Measurements from ENCODE around the gene PPY. TPM values are rescaled to one million over a fixed set of nuclear protein-coding genes. Genes with fewer than 3 reads are reported as not detected.

Gene PPY
- total RNA-seq, 1 experiment from 2014 or later: not detected

- Histone ChIP-seq H3K27ac (ENCODE audit: insufficient read length, low read depth, low read length) (no peak overlapping the region), H3K9me3 (ENCODE audit: control insufficient read depth, low read depth, low read length) (no peaks in the 10 kb centered on the region), H3K4me1 (ENCODE audit: insufficient read depth, low read length) (no peaks in the 10 kb centered on the region), H3K23me2 (ENCODE audit: insufficient read length, low read depth, low read length, poor library complexity, severe bottlenecking) (peaks cover 15% of the 10 kb centered on the region), H2BK20ac (ENCODE audit: low read depth, low read length, poor library complexity, severe bottlenecking) (no peak overlapping the region), H2BK5ac (ENCODE audit: insufficient read length, low read length) (no peak overlapping the region), H3K23ac (ENCODE audit: insufficient read length, low read depth, low read length) (no peak overlapping the region), H3K56ac (ENCODE audit: insufficient read length, low read depth, low read length) (no peak overlapping the region), H2AK5ac (ENCODE audit: insufficient read length, low read length) (no peak overlapping the region), H3K18ac (ENCODE audit: insufficient read length, low read depth, low read length) (no peak overlapping the region), H3K4me2 (ENCODE audit: insufficient read depth, insufficient read length, low read length) (no peak overlapping the region), H3K4ac (ENCODE audit: low read depth, low read length) (no peak overlapping the region), H3K79me1 (ENCODE audit: insufficient read depth, low read depth, low read length, poor library complexity, severe bottlenecking) (no peaks in the 10 kb centered on the region), H3K27me3 (ENCODE audit: insufficient read depth, low read length) (no peaks in the 10 kb centered on the region; the same call in 1 of the 2 replicates), H2BK12ac (ENCODE audit: insufficient read length, low read depth, low read length) (no peak overlapping the region), H2AFZ (ENCODE audit: low read length) (no peak overlapping the region), H2BK15ac (ENCODE audit: low read depth, low read length) (no peak overlapping the region), H3K14ac (ENCODE audit: insufficient read depth, low read length) (no peak overlapping the region), H4K91ac (ENCODE audit: insufficient read length, low read depth, low read length) (no peak overlapping the region), H3T11ph (ENCODE audit: low read length) (no peak overlapping the region), H2BK120ac (ENCODE audit: low read depth, low read length, poor library complexity, severe bottlenecking) (no peak overlapping the region), H3K79me2 (ENCODE audit: insufficient read depth, low read length) (no peaks in the 10 kb centered on the region), H4K5ac (ENCODE audit: insufficient read length, low read depth, low read length) (no peak overlapping the region), H4K20me1 (ENCODE audit: control insufficient read depth, insufficient read depth, insufficient read length) (no peaks in the 10 kb centered on the region), H3K9ac (ENCODE audit: extremely low read depth, insufficient read length, low read length) (no peak overlapping the region), H4K8ac (replicated peaks; ENCODE audit: insufficient read length, low read depth, low read length) (no peak overlapping the region)
- H3K4me3 Mint-ChIP-seq: no peak overlapping the region
- DNase-seq: no peak
- peaks cover 0 to 5% of the 10 kb centered on the region in 2 experiments; a peak in 4 of 5 replicates for H3K9me3 Mint-ChIP-seq
- peaks cover 13 to 14% of the 10 kb centered on the region in 2 experiments for H3K4me1 Mint-ChIP-seq
- no peaks in the 10 kb centered on the region for H3K36me3 Mint-ChIP-seq (ENCODE audit: insufficient read depth in 1 of 3, low read depth in 3 of 3)
- H3K27me3 Mint-ChIP-seq (ENCODE audit: low read depth): peaks cover 47% of the 10 kb centered on the region
- no peak overlapping the region for H3K27ac Mint-ChIP-seq
- no peak for TF ChIP-seq CTCF (conservative IDR thresholded peaks at IDR 0.05)
- no CpG with 5 or more reads among the region's 8 CpGs for WGBS (ENCODE audit: extremely low coverage, insufficient read length, low lambda C conversion rate)
Measured at GRCh38 chr17:43911904-43912303, 30.4 kb downstream of the PPY start.

Measured in H9 (cell line).